ENCODE measurements around the gene GLP2R. TPM values are rescaled to one million over a fixed set of nuclear protein-coding genes. Genes with fewer than 3 reads are reported as not detected.
A peak's percentile ranks its signal among the peaks of the same experiment; 100 is the strongest.

Gene GLP2R
- total and polyA plus RNA-seq, 9 donors: 0.18 to 3.4 (median 0.57) TPM

- Histone ChIP-seq H3K9me3 (no peaks in the 10 kb centered on the region), H3K4me1 (ENCODE audit: insufficient read depth) (peaks cover 4% of the 10 kb centered on the region), H3K4me3 (no peak overlapping the region), H3K27ac (no peak overlapping the region), H3K36me3 (no peaks in the 10 kb centered on the region), H3K27me3 (no peaks in the 10 kb centered on the region)
- intact Hi-C loops (cut with DNase I): loop anchor here in 1 of 4 donors (10.0 kb wide), 1 partner anchor 679 kb away; no protein-coding TSS in a partner anchor
- DNase-seq: no peak
- 90 to 93% (median 92%) methylated on average over 6 of the region's 6 CpGs for WGBS, 3 donors
- TF ChIP-seq CTCF (IDR thresholded peaks at IDR 0.05) (no peak), EP300 (IDR thresholded peaks at IDR 0.05) (no peak), POLR2A (IDR thresholded peaks at IDR 0.05) (no peak)
Observed at GRCh38 chr17:9935408-9935807, 109.7 kb downstream of the GLP2R start.

GRCh38 chr17:9936095-9936494 lies 110.4 kb downstream of the GLP2R start:
- no peak overlapping the region for H3K27ac ChIP-seq
- intact Hi-C loops (cut with DNase I): loop anchor here in 1 of 4 donors (10.0 kb wide), 1 partner anchor 679 kb away; no protein-coding TSS in a partner anchor
- no peaks in the 10 kb centered on the region for H3K27me3 ChIP-seq
- H3K9me3 ChIP-seq: no peaks in the 10 kb centered on the region
- whole genome bisulfite sequencing, 3 donors: 85 to 90% (median 86%) methylated on average over 3 of the region's 3 CpGs
- no peak for TF ChIP-seq POLR2A (IDR thresholded peaks at IDR 0.05)
- no peak for TF ChIP-seq EP300 (IDR thresholded peaks at IDR 0.05)
- no peak for TF ChIP-seq CTCF (IDR thresholded peaks at IDR 0.05)
- DNase-seq: no peak
- H3K4me1 ChIP-seq (ENCODE audit: insufficient read depth): peaks cover 4% of the 10 kb centered on the region
- no peaks in the 10 kb centered on the region for H3K36me3 ChIP-seq
- no peak overlapping the region for H3K4me3 ChIP-seq

GRCh38 chr17:9937241-9937761 lies 111.6 kb downstream of the GLP2R start:
- intact Hi-C loops (cut with DNase I): loop anchor here in 1 of 4 donors (10.0 kb wide), 1 partner anchor 678 kb away; no protein-coding TSS in a partner anchor
- Histone ChIP-seq H3K36me3 (no peaks in the 10 kb centered on the region), H3K4me3 (no peak overlapping the region), H3K9me3 (no peaks in the 10 kb centered on the region), H3K27ac (no peak overlapping the region), H3K27me3 (no peaks in the 10 kb centered on the region), H3K4me1 (ENCODE audit: insufficient read depth) (peaks cover 4% of the 10 kb centered on the region)
- TF ChIP-seq CTCF (IDR thresholded peaks at IDR 0.05): no peak
- no peak for TF ChIP-seq POLR2A (IDR thresholded peaks at IDR 0.05)
- TF ChIP-seq EP300 (IDR thresholded peaks at IDR 0.05): no peak
- peak in 4 of 5 donors; percentile 50 to 82 (median 62) for DNase-seq
- 28 to 41% (median 29%) methylated on average over 13 of the region's 13 CpGs for WGBS, 3 donors

- TF ChIP-seq CTCF (IDR thresholded peaks at IDR 0.05): no peak
- TF ChIP-seq POLR2A (IDR thresholded peaks at IDR 0.05): no peak
- no peak for TF ChIP-seq EP300 (IDR thresholded peaks at IDR 0.05)
- no peak overlapping the region for H3K27ac ChIP-seq
- no peaks in the 10 kb centered on the region for H3K9me3 ChIP-seq
- H3K36me3 ChIP-seq: no peaks in the 10 kb centered on the region
- H3K27me3 ChIP-seq: no peaks in the 10 kb centered on the region
- no peak overlapping the region for H3K4me3 ChIP-seq
- peaks cover 4% of the 10 kb centered on the region for H3K4me1 ChIP-seq (ENCODE audit: insufficient read depth)
- intact Hi-C loops (cut with DNase I): loop anchor here in 1 of 4 donors (10.0 kb wide), 1 partner anchor 677 kb away; no protein-coding TSS in a partner anchor
- WGBS, 3 donors: 89 to 92% (median 92%) methylated on average over 9 of the region's 9 CpGs
- DNase-seq: no peak
Observed at GRCh38 chr17:9937901-9938300, 112.2 kb downstream of the GLP2R start.
